ENCODE results near the gene SRSF7. TPM values are rescaled to one million over a fixed set of nuclear protein-coding genes. Genes with fewer than 3 reads are reported as not detected.

The SRSF7 gene
- total and polyA plus RNA-seq, 9 of the 15 experiments (the other 6 are each of a cell fraction or from before 2014, with no cell fraction given): 219 to 726 (median 375) TPM

GRCh38 chr2:38712871-38713270 is 38.3 kb downstream of the SRSF7 start (continued):
- TF ChIP-seq, protein P1, sequence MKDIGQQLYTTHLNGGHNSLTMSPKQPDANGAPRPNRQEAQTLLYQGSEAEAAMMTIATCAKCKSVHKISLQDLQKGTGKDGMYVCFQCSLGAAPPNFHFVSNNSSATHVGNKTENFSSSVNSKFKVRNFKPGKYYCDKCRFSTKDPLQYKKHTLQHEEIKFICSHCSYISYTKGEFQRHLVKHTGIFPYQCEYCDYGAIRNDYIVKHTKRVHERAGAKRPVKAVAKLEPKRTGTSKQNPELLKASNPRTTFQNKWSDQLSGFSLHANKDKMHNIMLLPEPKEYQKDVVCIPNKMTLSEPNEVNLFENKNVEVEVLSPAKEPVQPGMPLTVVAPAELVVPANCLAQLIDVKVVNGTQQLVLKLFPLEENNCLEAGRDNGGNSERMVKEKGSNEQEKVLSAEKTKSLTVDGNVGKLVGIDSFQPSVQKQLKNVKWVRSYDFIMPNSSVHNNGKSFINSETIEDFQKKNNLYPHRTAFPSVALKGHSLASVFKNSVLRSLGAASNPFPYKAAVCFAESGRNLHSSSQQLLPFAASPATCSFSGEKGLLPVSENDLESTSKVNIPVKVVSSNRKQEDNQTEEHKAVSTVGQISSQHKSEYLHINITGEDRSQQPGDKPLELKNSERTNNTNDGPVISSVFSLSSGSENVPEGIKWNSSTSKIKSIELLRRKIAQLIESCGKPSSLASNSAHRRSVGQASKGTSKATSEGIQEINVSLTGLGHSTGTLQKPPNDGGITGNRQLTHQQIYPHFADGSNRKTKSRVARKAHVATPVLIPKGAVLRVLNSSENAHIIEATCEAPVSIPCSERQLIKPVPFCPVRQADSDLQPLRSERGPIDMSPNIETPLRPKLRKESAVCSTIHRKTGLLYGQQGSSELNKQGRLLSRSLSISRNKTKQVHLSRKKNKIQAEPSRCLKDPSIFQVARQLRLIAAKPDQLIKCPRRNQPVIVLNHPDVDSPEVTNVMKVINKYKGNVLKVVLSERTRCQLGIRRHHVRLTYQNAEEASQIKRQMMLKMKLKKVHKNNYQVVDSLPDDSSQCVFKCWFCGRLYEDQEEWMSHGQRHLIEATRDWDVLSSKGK (CRISPR knock-in tag; IDR thresholded peaks at IDR 0.05): no peak
- TF ChIP-seq CHCHD3 (CRISPR knock-in tag; IDR thresholded peaks at IDR 0.05) (no peak), USF1 (CRISPR knock-in tag; IDR thresholded peaks at IDR 0.05) (no peak), ZNF133 (CRISPR knock-in tag; IDR thresholded peaks at IDR 0.05) (no peak), HDAC8 (tag; IDR thresholded peaks at IDR 0.05) (no peak), FIP1L1 (IDR thresholded peaks at IDR 0.05; ENCODE audit: low read depth, low read length, poor library complexity, severe bottlenecking) (no peak), ZNF121 (CRISPR knock-in tag; conservative IDR thresholded peaks at IDR 0.05) (no peak)

Measured in K562 (cell line).